GM23338 (cell line): ENCODE data around the gene SAMD11.

Source experiments
- CTCF ChIP-seq, 2 experiments: fragments of 200-600 bp in 1 of 2; sonication (generic) in 1 of 2; conservative IDR thresholded peaks; 2 replicates each; pipeline versions ENCODE4 v1.5.1 to v1.6.1; 2016 to 2017; ENCODE audit warnings: antibody characterized with exemption in 2 of 2, low read depth in 2 of 2, mild to moderate bottlenecking in 2 of 2, moderate library complexity in 1 of 2
- JUNB ChIP-seq: IDR thresholded peaks from one replicate; pipeline ENCODE4 v1.6.1; 2016; ENCODE audit warnings: antibody characterized with exemption; ENCODE audit not compliant: unreplicated experiment
- NANOG ChIP-seq: IDR thresholded peaks from 2 replicates; pipeline ENCODE4 v1.6.1; 2016; ENCODE audit warnings: antibody characterized with exemption, borderline replicate concordance
- POLR2AphosphoS5 ChIP-seq: IDR thresholded peaks from 2 replicates; pipeline ENCODE4 v1.6.1; 2016; ENCODE audit warnings: antibody characterized with exemption, low read depth
- REST ChIP-seq: IDR thresholded peaks from one replicate; pipeline ENCODE4 v1.6.1; 2018; ENCODE audit warnings: antibody characterized with exemption; ENCODE audit not compliant: unreplicated experiment
- ZNF114 ChIP-seq: fragments of 250-450 bp; sonication (Bioruptor Pico); IDR thresholded peaks from 2 replicates; pipeline ENCODE4 v1.5.0; 2020; ENCODE audit warnings: mild to moderate bottlenecking, moderate library complexity
- ZNF462 ChIP-seq: fragments of 250-450 bp; sonication (Bioruptor Pico); IDR thresholded peaks from 2 replicates; pipeline ENCODE4 v1.5.0; 2020; ENCODE audit warnings: mild to moderate bottlenecking, moderate library complexity

- no peak for TF ChIP-seq REST
- TF ChIP-seq ZNF114, result no peak
- no peak for TF ChIP-seq CTCF (conservative IDR thresholded peaks at IDR 0.05; ENCODE audit: low read depth in 2 of 2)
- TF ChIP-seq POLR2AphosphoS5, result no peak
- TF ChIP-seq JUNB, result no peak
- no peak for TF ChIP-seq NANOG
- no peak for TF ChIP-seq ZNF462 (CRISPR knock-in tag)
Observed at GRCh38 chr1:945688-946556, 22.2 kb downstream of the SAMD11 start.
